ENCODE data around the gene SKA1.
"Not testable (repeated sequence)": the region's sequence is repeated elsewhere in the genome, so short reads cannot be mapped to it uniquely, and the experiment has no call there.

DNA sequence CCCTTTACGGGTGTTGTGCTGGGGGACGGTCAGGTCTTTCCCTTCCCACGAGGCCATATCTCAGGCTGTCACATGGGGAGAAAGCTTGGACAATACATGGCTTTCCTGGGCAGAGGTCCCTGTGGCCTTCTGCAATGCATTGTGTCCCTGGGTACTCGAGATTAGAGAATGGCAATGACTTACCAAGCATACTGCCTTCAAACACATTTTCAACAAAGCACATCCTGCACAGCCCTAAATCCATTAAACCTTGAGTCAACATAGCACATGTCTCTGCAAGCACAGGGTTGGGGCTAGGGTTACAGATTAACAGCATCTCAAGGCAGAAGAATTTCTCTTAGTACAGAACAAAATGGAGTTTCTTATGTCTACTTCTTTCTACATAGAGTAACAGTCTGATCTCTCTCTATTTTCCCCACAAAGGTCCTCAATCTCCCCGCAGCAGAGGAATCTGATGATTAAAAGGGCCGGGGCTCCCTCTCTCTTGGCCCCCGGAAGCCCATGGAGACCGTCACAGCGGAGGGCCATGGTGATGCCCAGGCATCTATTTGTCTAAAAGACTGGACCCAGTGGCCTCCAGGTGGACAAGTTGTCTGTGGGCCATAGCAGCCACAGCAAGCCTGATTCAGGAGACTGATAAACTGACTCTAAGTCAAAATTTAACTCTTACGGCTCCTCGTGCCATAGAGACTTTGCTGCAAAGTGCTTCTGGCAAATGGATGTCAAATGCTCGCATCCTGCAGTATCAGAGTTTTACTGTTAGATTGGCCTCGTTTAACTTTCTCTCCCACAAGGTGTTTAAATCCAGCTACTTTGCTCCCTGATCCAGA lies 30.1 kb downstream of the SKA1 start:
- not testable (repeated sequence) for TF ChIP-seq EP300, POLR2AphosphoS5, POLR2A (IDR thresholded peaks at IDR 0.05)
- TF ChIP-seq, protein P1, sequence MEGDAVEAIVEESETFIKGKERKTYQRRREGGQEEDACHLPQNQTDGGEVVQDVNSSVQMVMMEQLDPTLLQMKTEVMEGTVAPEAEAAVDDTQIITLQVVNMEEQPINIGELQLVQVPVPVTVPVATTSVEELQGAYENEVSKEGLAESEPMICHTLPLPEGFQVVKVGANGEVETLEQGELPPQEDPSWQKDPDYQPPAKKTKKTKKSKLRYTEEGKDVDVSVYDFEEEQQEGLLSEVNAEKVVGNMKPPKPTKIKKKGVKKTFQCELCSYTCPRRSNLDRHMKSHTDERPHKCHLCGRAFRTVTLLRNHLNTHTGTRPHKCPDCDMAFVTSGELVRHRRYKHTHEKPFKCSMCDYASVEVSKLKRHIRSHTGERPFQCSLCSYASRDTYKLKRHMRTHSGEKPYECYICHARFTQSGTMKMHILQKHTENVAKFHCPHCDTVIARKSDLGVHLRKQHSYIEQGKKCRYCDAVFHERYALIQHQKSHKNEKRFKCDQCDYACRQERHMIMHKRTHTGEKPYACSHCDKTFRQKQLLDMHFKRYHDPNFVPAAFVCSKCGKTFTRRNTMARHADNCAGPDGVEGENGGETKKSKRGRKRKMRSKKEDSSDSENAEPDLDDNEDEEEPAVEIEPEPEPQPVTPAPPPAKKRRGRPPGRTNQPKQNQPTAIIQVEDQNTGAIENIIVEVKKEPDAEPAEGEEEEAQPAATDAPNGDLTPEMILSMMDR (IDR thresholded peaks at IDR 0.05), result not testable (repeated sequence)

Measured in sigmoid colon (tissue), 4 donors.